ENCODE data around the gene SLC29A2. TPM values are rescaled to one million over a fixed set of nuclear protein-coding genes. Genes with fewer than 3 reads are reported as not detected.

The SLC29A2 gene
- total and polyA plus RNA-seq, 12 donors, result 0.48 to 4.7 (median 1.3) TPM; not detected in 1

DNA sequence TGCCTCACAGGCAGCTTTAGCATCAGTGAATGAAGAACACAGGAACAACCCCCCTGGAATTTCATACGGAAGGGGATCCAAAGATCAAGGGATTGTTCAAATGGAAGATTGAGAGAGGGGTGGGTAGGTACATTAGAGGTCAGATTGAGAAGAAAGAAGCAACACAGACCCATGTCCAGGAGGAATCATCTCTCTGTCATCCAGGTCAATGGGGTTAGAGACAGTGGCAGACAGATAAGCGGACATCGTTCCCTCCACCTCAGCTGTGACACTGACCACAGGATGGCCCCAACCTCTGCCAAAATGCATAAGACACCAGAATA, 47.4 kb upstream of the SLC29A2 start:
- no peak for DNase-seq
- TF ChIP-seq, protein P1, sequence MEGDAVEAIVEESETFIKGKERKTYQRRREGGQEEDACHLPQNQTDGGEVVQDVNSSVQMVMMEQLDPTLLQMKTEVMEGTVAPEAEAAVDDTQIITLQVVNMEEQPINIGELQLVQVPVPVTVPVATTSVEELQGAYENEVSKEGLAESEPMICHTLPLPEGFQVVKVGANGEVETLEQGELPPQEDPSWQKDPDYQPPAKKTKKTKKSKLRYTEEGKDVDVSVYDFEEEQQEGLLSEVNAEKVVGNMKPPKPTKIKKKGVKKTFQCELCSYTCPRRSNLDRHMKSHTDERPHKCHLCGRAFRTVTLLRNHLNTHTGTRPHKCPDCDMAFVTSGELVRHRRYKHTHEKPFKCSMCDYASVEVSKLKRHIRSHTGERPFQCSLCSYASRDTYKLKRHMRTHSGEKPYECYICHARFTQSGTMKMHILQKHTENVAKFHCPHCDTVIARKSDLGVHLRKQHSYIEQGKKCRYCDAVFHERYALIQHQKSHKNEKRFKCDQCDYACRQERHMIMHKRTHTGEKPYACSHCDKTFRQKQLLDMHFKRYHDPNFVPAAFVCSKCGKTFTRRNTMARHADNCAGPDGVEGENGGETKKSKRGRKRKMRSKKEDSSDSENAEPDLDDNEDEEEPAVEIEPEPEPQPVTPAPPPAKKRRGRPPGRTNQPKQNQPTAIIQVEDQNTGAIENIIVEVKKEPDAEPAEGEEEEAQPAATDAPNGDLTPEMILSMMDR (IDR thresholded peaks at IDR 0.05), result no peak
- no peak for TF ChIP-seq POLR2A (IDR thresholded peaks at IDR 0.05)
- H3K36me3 ChIP-seq (replicated peaks in 1 of 2), result no peaks in the 10 kb centered on the region
- H3K9me3 ChIP-seq (replicated peaks in 1 of 3), result no peaks in the 10 kb centered on the region
- 24 to 41% (median 34%) methylated on average over 2 to 3 of the region's 3 CpGs for WGBS, 4 donors
- H3K4me1 ChIP-seq (replicated peaks in 1 of 2), result peaks cover 0 to 8% of the 10 kb centered on the region in 2 donors
- H3K4me3 ChIP-seq, result no peak overlapping the region
- intact Hi-C loops (cut with DNase I), result no loop called here
- no peak overlapping the region for H3K27ac ChIP-seq
- no peaks in the 10 kb centered on the region for H3K27me3 ChIP-seq

DNA sequence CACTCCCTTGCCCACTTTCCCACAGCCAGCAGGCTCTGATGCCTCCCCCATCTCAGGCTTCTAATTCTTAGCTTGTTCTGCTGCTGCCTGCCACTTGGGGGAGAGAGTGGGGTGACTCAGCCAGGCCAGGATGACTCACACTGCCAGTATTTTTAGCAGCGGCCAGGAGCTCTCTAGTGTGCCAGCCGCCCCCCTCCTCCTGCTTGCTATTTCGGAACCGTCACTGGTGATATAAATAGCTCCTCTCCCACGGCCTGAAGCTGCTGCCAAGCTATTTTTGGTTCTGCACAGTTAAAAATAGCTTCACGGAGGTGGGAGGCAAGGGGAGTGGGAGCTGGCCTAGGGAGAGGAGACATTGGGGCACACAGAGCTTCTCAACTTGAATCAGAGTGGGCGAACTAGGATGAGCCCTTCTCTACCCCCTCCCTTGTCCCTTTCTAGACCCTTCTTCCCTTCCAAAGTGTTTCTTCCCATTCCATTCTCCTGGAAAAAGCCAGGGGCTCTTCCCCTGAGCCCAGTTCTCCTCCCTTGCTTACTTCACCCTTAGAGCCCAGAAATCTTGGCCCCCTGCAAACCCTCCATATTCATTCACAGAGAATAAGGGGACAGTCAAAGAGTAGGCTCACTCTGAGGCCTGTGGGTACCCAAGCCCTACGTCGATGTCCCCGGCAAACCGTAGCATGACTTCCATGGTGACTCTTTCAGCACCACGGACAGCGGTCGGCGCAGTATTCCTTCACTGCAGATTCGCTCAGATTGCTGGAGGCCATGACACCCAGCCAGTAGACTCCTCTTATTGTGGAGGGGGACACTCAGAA, 46.8 kb upstream of the SLC29A2 start:
- no peak overlapping the region for H3K4me3 ChIP-seq
- WGBS, 4 donors, result 7 to 11% (median 9%) methylated on average over 12 to 16 of the region's 16 CpGs

DNA sequence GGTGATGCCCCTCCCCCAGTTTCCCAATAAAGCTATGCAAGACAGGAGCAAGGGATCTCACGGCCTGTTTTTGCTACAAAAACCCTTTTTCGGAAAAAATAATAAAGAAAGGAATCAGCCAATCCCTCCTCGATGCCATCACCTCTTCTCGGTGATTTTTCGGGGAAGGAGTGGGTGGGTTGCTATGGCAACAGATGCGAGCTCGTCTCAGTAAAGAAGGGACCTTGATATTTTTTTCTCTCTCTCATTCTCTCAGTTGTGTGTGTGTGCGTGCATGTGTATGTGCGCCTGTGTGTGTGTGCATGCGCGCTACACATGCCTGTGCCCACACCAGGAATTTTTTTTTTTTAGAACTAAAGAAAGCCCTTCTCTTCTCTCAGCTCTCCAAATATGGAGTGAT, 45.4 kb upstream of the SLC29A2 start:
- Histone ChIP-seq H3K9me3 (replicated peaks in 1 of 3) (no peaks in the 10 kb centered on the region), H3K4me3 (no peak overlapping the region), H3K4me1 (replicated peaks in 1 of 2) (peaks cover 0 to 8% of the 10 kb centered on the region in 2 donors), H3K27me3 (no peaks in the 10 kb centered on the region), H3K36me3 (replicated peaks in 1 of 2) (no peaks in the 10 kb centered on the region), H3K27ac (no peak overlapping the region)
- TF ChIP-seq POLR2A (IDR thresholded peaks at IDR 0.05), result no peak
- TF ChIP-seq, protein P1 (IDR thresholded peaks at IDR 0.05), result no peak
- intact Hi-C loops (cut with DNase I), result no loop called here
- WGBS, 4 donors, result 53 to 62% (median 57%) methylated on average over 11 of the region's 11 CpGs
- DNase-seq, result no peak

More for the DNA sequence above, 46.8 kb upstream of the SLC29A2 start:
- Histone ChIP-seq H3K27me3 (no peaks in the 10 kb centered on the region), H3K27ac (peak overlapping the region in 1 of 5 donors; percentile 21), H3K4me1 (replicated peaks in 1 of 2) (peaks cover 0 to 8% of the 10 kb centered on the region in 2 donors), H3K36me3 (replicated peaks in 1 of 2) (no peaks in the 10 kb centered on the region), H3K9me3 (replicated peaks in 1 of 3) (no peaks in the 10 kb centered on the region)
- intact Hi-C loops (cut with DNase I), result no loop called here
- DNase-seq, result peak; percentile 84 to 97 (median 94)
- TF ChIP-seq POLR2A (IDR thresholded peaks at IDR 0.05), result no peak
- TF ChIP-seq, protein P1 (IDR thresholded peaks at IDR 0.05), result peak in 5 of 6 experiments; percentile 28 to 59 (median 45)

DNA sequence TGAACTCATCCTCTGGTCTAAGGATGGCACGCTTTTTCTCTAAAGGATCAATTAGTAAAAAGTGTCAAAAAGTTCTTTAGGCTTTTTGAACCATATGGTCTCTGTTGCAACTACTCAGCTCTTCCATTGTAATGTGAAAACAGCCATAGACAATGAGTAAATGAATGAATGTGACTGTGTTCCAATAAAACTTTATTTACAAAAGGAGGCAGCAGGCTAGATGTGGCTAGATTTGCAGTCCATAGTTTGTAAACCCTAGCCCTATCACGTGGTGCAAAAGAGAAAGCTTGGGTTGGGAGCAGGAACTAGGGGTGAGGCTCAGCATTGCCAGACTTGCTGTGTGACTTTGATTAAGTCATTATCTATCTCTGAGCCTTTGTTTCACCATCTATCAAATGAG, 43.9 kb upstream of the SLC29A2 start:
- Histone ChIP-seq H3K9me3 (replicated peaks in 1 of 3) (no peaks in the 10 kb centered on the region), H3K27ac (no peak overlapping the region), H3K4me3 (no peak overlapping the region), H3K4me1 (replicated peaks in 1 of 2) (peaks cover 0 to 8% of the 10 kb centered on the region in 2 donors), H3K27me3 (peaks cover 2% of the 10 kb centered on the region), H3K36me3 (replicated peaks in 1 of 2) (no peaks in the 10 kb centered on the region)
- no peak for DNase-seq
- WGBS, 4 donors, result 40 to 56% (median 46%) methylated on average over 2 of the region's 2 CpGs
- TF ChIP-seq, protein P1 (IDR thresholded peaks at IDR 0.05), result no peak
- TF ChIP-seq POLR2A (IDR thresholded peaks at IDR 0.05), result no peak
- intact Hi-C loops (cut with DNase I), result no loop called here
